ENCODE results near the gene TCTN2. TPM values are rescaled to one million over a fixed set of nuclear protein-coding genes. Genes with fewer than 3 reads are reported as not detected.

The TCTN2 gene
- total and polyA plus RNA-seq, 2 of the 8 experiments (the other 6 are each of a cell fraction or from before 2014, with no cell fraction given): 7.5 to 8.4 TPM

DNA sequence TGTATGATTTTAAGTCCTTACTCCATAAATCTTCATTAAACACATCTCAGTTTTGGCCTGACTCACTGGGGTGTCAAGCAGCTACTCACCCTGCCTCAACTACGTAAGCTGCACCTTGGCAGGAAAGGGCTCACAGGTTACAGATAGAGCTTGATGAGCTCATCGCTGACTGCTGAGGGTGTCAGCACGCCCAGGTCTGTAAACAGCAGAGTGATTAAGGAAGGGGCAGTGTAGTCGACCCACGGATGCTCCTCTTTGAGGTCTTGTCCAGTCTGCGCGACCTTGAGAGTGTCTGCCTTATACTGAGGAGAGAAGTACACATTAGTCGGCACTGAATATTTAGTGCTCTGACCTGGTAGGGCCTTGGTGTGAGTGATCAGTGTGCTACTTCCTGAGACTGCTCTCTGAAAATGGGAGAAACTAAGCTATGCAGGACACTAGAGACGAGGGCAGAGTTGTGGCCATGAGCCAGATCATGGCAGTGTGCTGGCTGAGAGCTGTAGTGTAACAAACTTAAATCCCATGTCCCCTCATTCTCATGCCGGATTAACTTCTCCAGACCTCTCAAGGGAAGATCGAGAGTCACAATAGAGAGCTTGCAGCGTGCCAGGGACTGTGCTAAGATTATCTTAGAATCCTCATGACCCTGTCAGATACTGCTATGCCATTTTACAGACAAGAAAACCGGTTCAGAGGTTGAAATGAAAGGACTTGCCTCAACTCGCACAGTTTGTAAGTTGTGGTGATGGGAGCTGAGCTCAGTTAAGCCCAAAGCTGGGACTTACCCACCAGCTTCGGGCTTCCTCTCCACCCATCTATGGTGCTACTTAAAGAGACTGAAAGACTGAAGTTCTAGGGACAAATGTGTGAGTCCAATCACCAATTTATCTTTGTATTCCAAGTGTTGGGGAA, 49.0 kb upstream of the TCTN2 start:
- Histone ChIP-seq H2BK120ac (replicated peaks; ENCODE audit: low read depth, low read length) (no peak overlapping the region), H4K20me1 (replicated peaks in 1 of 2; ENCODE audit: control insufficient read depth in 1 of 2, insufficient read depth in 2 of 2, low read length in 2 of 2) (peaks cover 2 to 7% of the 10 kb centered on the region in 2 experiments), H4K5ac (ENCODE audit: insufficient read length, low read depth, low read length) (no peak overlapping the region), H3K36me3 (ENCODE audit: control insufficient read depth in 2 of 4, insufficient read depth in 4 of 4, low read length in 3 of 4) (peaks cover 31 to 76% (median 62%) of the 10 kb centered on the region in 4 experiments), H3K9me3 (ENCODE audit: insufficient read depth in 2 of 2, low read depth in 1 of 2, low read length in 1 of 2) (no peaks in the 10 kb centered on the region), H3K18ac (ENCODE audit: extremely low read depth, low read length) (no peak overlapping the region), H3K27ac (ENCODE audit: low read depth, low read length) (no peak overlapping the region), H3K56ac (replicated peaks; ENCODE audit: insufficient read length, low read depth, low read length) (no peak overlapping the region), H2BK12ac (ENCODE audit: low read depth, low read length) (no peak overlapping the region), H2BK20ac (ENCODE audit: low read length) (no peak overlapping the region), H3K79me2 (ENCODE audit: control insufficient read depth in 1 of 2, insufficient read depth in 2 of 2, low read length in 2 of 2) (no peaks in the 10 kb centered on the region), H3K4ac (replicated peaks; ENCODE audit: insufficient read length, low read depth, low read length) (no peak overlapping the region), H3K79me1 (ENCODE audit: low read depth, low read length) (no peaks in the 10 kb centered on the region; the same call in 1 of the 2 replicates), H4K91ac (replicated peaks; ENCODE audit: insufficient read length, low read length) (no peak overlapping the region), H2AFZ (ENCODE audit: low read length) (no peak overlapping the region), H3K23ac (ENCODE audit: insufficient read length) (no peak overlapping the region), H3K23me2 (ENCODE audit: low read depth, low read length) (no peaks in the 10 kb centered on the region), H4K8ac (ENCODE audit: extremely low read depth, insufficient read depth, low read length) (no peak overlapping the region), H3K9ac (replicated peaks in 1 of 4; ENCODE audit: extremely low read depth in 1 of 4, low read depth in 3 of 4, low read length in 3 of 4) (no peak overlapping the region), H3K4me2 (ENCODE audit: insufficient read depth in 1 of 2, low read depth in 2 of 2, low read length in 2 of 2) (no peak overlapping the region), H2BK15ac (ENCODE audit: low read length) (no peak overlapping the region), H2BK5ac (ENCODE audit: low read depth, low read length) (no peak overlapping the region), H3K4me3 (ENCODE audit: extremely low read depth in 1 of 4, insufficient read depth in 2 of 4, low read depth in 3 of 4, low read length in 4 of 4) (no peak overlapping the region), H3K27me3 (replicated peaks in 1 of 4; ENCODE audit: control insufficient read depth in 3 of 4, extremely low read depth in 1 of 4, insufficient read depth in 3 of 4, low read length in 3 of 4) (no peaks in the 10 kb centered on the region), H3K14ac (ENCODE audit: insufficient read length) (no peak overlapping the region), H2AK5ac (ENCODE audit: low read depth, low read length) (no peak overlapping the region), H3K4me1 (replicated peaks in 1 of 4; ENCODE audit: control insufficient read depth in 3 of 4, insufficient read depth in 4 of 4, low read length in 3 of 4) (no peaks in the 10 kb centered on the region)
- WGBS, 2 experiments (ENCODE audit: extremely low coverage in 1 of 2, insufficient coverage in 1 of 2, insufficient read length in 1 of 2, insufficient replicate concordance in 2 of 2, low coverage in 1 of 2, low lambda C conversion rate in 2 of 2, missing lambda C conversion rate in 1 of 2): 88% methylated on average over 15 of the region's 15 CpGs; no CpG with 5 or more reads in 1 of the 2 experiments
- FAIRE-seq (no peak), DNase-seq (ENCODE audit: low read depth in 1 of 2, low spot score in 2 of 2) (no peak)
- ChIA-PET CTCF (ENCODE audit: partially characterized antibody) (interaction anchor here (0.7 to 1.2 kb wide), 5 partner anchors 11 to 212 kb away, joined by 3 to 6 read pairs (median 3); no protein-coding TSS in a partner anchor), POLR2A (ENCODE audit: partially characterized antibody) (interaction anchor here (0.6 to 2.8 kb wide), 11 partner anchors 8 to 288 kb away, joined by 3 to 10 read pairs (median 4); partner anchors contain the start of gene DDX55)
- TF ChIP-seq POLR2AphosphoS5 (IDR thresholded peaks at IDR 0.05; ENCODE audit: low read depth, low read length) (0 out of 2 replicates have a peak, but pooled peaks have one; percentile 23), POLR2A (IDR thresholded peaks at IDR 0.05; ENCODE audit: control extremely low read depth in 1 of 2, low read depth in 2 of 2, low read length in 2 of 2) (peak in 1 of 2 experiments; percentile 15; a peak in 1 of 3 replicates), BCL11A (IDR thresholded peaks at IDR 0.05; ENCODE audit: low read depth in 2 of 2, low read length in 2 of 2) (no peak)

All from H1 (cell line).